Measurements from ENCODE around the gene ACAP3. TPM values are rescaled to one million over a fixed set of nuclear protein-coding genes. Genes with fewer than 3 reads are reported as not detected.
A peak's percentile ranks its signal among the peaks of the same experiment; 100 is the strongest.

ACAP3 gene
- total RNA-seq, 1 experiment from 2014 or later: 67.6 TPM

DNA sequence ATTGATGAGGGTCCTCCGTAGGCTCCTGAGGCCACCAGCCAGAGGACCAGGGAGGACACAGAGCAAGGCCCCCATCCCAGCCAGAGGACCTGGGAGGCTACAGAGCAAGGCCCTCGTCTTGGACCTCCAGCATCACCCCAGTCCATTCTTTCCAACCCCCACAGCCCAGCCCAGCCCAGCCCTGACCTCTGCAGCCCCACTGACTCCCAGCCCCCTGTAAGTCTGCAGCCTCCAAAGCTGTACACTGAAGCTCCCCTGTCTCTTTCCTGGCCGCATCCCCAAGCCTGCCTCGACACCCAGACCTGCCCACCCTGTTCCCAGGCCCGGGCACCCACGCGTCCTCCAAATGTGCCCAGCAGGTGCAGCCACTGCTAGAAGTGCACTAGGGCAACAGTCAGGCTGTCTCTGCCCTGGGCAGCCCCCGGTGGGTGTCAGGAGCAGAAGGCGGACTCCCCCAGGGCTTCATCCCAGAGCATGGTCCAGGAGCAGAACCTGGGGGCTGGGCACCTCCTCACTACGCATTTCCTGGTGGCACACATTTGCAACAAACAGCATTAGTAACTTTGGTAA is 39.4 kb upstream of the ACAP3 start:
- TF ChIP-seq EZH2 (IDR thresholded peaks at IDR 0.05; ENCODE audit: borderline replicate concordance, low read depth, low read length, poor library complexity, severe bottlenecking) (no peak), CTCF (conservative IDR thresholded peaks at IDR 0.05; ENCODE audit: low read depth, low read length) (no peak)
- no TSS peak for BruUV-seq (replicated peaks)
- H3K4me1 ChIP-seq (ENCODE audit: insufficient read depth, low read length, poor library complexity, severe bottlenecking): peaks cover 3% of the 10 kb centered on the region
- intact Hi-C loops (cut with micrococcal nuclease; ENCODE audit: unreplicated experiment): no loop called here
- H3K9me3 ChIP-seq (ENCODE audit: low read depth, low read length, poor library complexity, severe bottlenecking): no peaks in the 10 kb centered on the region
- CTCF ChIA-PET: no interaction called here
- no peaks in the 10 kb centered on the region for H3K27me3 ChIP-seq (replicated peaks; ENCODE audit: insufficient read depth, low read depth, low read length, poor library complexity)
- H3K36me3 ChIP-seq (ENCODE audit: insufficient read depth, low read length, poor library complexity, severe bottlenecking): no peaks in the 10 kb centered on the region
- DNase-seq (ENCODE audit: low spot score): no peak
- H3K27ac ChIP-seq (ENCODE audit: low read depth, low read length, poor library complexity, severe bottlenecking): no peak overlapping the region
- POLR2A ChIA-PET (ENCODE audit: low non-redundant PET): no interaction called here
- H3K4me3 ChIP-seq (ENCODE audit: low read depth, low read length, poor library complexity, severe bottlenecking): peak overlapping the region; percentile 86

DNA sequence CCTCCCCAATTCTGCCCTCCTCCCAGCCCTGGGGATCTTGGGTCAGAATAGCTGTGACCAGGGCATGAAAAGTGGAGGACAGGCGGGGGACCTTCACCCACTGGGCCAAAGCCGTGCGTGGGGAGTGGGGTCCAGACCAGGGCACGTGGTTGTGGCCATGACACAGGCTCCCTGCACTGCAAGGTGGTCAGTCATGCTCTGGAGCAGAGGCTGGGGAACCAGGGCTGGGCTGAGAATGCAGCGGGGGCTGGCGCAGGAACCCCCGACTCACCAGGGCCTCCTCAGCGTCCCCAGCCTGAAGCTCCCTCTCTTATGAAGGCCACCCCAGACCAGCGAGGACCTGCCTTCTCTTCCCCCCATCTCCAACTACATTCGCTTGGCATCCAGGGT is 38.8 kb upstream of the ACAP3 start:
- ChIA-PET POLR2A (ENCODE audit: low non-redundant PET) (no interaction called here), CTCF (no interaction called here)
- no peaks in the 10 kb centered on the region for H3K36me3 ChIP-seq (ENCODE audit: insufficient read depth, low read length, poor library complexity, severe bottlenecking)
- no peaks in the 10 kb centered on the region for H3K9me3 ChIP-seq (ENCODE audit: low read depth, low read length, poor library complexity, severe bottlenecking)
- TF ChIP-seq CTCF (conservative IDR thresholded peaks at IDR 0.05; ENCODE audit: low read depth, low read length) (no peak), EZH2 (IDR thresholded peaks at IDR 0.05; ENCODE audit: borderline replicate concordance, low read depth, low read length, poor library complexity, severe bottlenecking) (no peak)
- no peak for DNase-seq (ENCODE audit: low spot score)
- H3K4me3 ChIP-seq (ENCODE audit: low read depth, low read length, poor library complexity, severe bottlenecking): no peak overlapping the region
- intact Hi-C loops (cut with micrococcal nuclease; ENCODE audit: unreplicated experiment): no loop called here
- peaks cover 3% of the 10 kb centered on the region for H3K4me1 ChIP-seq (ENCODE audit: insufficient read depth, low read length, poor library complexity, severe bottlenecking)
- H3K27me3 ChIP-seq (replicated peaks; ENCODE audit: insufficient read depth, low read depth, low read length, poor library complexity): no peaks in the 10 kb centered on the region
- no TSS peak for BruUV-seq (replicated peaks)
- H3K27ac ChIP-seq (ENCODE audit: low read depth, low read length, poor library complexity, severe bottlenecking): no peak overlapping the region

GRCh38 chr1:1345860-1346500 is 38.2 kb upstream of the ACAP3 start:
- H3K36me3 ChIP-seq (ENCODE audit: insufficient read depth, low read length, poor library complexity, severe bottlenecking): peaks cover 3% of the 10 kb centered on the region
- no peaks in the 10 kb centered on the region for H3K27me3 ChIP-seq (replicated peaks; ENCODE audit: insufficient read depth, low read depth, low read length, poor library complexity)
- intact Hi-C loops (cut with micrococcal nuclease; ENCODE audit: unreplicated experiment): no loop called here
- no peak for TF ChIP-seq CTCF (conservative IDR thresholded peaks at IDR 0.05; ENCODE audit: low read depth, low read length)
- no peak for TF ChIP-seq EZH2 (IDR thresholded peaks at IDR 0.05; ENCODE audit: borderline replicate concordance, low read depth, low read length, poor library complexity, severe bottlenecking)
- DNase-seq (ENCODE audit: low spot score): no peak
- H3K4me3 ChIP-seq (ENCODE audit: low read depth, low read length, poor library complexity, severe bottlenecking): no peak overlapping the region
- no peak overlapping the region for H3K27ac ChIP-seq (ENCODE audit: low read depth, low read length, poor library complexity, severe bottlenecking)
- BruUV-seq (replicated peaks): no TSS peak
- POLR2A ChIA-PET (ENCODE audit: low non-redundant PET): no interaction called here
- CTCF ChIA-PET: no interaction called here
- H3K9me3 ChIP-seq (ENCODE audit: low read depth, low read length, poor library complexity, severe bottlenecking): no peaks in the 10 kb centered on the region
- peaks cover 3% of the 10 kb centered on the region for H3K4me1 ChIP-seq (ENCODE audit: insufficient read depth, low read length, poor library complexity, severe bottlenecking)
